ENCODE measurements around the gene UNKL.

Gene UNKL, protein sequence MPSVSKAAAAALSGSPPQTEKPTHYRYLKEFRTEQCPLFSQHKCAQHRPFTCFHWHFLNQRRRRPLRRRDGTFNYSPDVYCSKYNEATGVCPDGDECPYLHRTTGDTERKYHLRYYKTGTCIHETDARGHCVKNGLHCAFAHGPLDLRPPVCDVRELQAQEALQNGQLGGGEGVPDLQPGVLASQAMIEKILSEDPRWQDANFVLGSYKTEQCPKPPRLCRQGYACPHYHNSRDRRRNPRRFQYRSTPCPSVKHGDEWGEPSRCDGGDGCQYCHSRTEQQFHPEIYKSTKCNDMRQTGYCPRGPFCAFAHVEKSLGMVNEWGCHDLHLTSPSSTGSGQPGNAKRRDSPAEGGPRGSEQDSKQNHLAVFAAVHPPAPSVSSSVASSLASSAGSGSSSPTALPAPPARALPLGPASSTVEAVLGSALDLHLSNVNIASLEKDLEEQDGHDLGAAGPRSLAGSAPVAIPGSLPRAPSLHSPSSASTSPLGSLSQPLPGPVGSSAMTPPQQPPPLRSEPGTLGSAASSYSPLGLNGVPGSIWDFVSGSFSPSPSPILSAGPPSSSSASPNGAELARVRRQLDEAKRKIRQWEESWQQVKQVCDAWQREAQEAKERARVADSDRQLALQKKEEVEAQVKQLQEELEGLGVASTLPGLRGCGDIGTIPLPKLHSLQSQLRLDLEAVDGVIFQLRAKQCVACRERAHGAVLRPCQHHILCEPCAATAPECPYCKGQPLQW
- 44.5 to 81.3 (median 62.4) reads per million in 4 experiments for total RNA-seq

GRCh38 chr16:1414532-1415260 is at the start of gene UNKL:
Gene UNKL (minus strand): TSS chr16:1414704. CDS start chr16:1414691, 13 bp downstream.
- peak; percentile 78 for DNase-seq

DNA sequence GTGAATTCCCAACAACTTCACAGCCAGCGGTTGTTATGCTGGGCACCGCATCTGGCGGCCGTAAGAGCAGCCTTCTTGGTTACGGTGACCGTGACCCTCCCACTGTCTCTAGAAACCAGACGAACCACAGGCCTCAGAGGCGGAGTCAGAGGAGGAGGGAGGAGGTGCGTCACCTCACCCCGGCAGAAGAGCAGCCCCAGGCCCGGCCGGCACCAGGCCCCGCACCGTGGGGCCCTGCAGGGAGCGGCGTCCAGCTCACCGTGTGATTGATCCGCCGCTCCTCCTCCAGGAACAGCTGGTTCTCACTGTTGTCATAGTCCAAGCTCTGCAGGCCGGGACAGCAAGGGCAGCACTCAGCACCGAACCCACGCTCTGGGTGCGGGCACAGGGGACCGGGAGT is 46.6 kb upstream of the UNKL start:
- no peak for DNase-seq

DNA sequence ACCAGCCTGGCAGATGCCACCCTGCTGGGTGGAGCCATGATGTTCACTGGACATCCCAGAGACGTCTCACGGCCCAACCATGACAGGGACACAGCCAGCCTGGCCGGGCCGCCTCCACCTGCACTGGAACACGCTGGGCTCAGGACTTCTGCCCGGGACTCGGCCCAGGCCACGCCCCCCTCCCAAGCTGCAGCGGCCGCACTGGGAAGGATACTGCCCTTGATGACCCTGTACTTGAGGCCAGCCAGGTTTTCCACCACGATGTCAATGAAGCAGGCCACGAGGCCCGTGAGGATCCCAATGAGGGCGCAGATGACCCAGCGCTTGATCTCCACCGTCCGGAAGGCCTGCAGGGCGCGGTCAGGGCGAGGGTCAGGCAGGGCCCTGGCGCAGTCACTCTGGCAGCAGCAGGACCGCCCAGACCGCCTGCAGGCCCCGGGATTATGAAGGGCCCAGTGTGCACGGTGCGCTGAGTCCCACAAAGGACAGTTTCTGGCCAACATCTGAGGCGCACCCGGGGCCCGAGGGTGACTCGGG is 46.2 kb upstream of the UNKL start:
- no peak for DNase-seq

DNA sequence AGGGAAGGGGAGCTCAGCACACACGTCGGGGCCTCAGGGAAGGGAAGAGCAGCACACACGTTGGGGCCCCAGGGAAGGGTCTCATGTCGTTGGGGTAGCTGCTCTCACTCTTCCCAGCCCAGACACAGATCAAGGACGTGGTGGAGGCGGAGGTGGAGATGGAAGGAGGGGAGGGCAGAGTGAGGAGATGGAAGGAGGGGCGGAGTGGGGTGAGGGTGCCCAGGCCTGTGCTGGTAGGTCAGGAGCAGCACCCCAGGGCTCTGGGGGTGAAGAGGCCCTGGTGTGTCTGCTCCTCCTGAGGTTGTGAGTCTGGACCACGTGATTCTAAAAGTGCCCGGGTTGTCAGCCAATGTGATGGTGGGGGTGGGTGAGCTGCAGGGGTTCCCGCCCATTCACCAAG is 45.5 kb upstream of the UNKL start:
- DNase-seq: no peak

DNA sequence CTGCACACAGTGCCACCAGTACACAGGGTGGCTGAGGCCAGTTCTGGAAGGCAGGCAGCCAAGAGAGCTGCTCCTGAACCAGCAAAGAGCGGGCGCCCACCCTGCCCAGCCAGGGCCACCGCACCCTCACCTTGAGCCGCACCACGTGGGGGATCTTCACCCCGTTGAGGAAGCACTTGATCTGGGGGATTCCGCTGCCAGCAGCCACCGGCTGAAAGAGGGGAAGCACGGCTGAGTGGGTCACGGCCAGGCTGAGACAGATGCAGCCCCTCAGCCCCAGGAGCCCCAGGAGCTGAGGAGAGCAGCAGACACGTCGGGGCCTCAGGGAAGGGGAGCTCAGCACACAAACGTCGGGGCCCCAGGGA is 44.5 kb upstream of the UNKL start:
- DNase-seq: no peak

DNA sequence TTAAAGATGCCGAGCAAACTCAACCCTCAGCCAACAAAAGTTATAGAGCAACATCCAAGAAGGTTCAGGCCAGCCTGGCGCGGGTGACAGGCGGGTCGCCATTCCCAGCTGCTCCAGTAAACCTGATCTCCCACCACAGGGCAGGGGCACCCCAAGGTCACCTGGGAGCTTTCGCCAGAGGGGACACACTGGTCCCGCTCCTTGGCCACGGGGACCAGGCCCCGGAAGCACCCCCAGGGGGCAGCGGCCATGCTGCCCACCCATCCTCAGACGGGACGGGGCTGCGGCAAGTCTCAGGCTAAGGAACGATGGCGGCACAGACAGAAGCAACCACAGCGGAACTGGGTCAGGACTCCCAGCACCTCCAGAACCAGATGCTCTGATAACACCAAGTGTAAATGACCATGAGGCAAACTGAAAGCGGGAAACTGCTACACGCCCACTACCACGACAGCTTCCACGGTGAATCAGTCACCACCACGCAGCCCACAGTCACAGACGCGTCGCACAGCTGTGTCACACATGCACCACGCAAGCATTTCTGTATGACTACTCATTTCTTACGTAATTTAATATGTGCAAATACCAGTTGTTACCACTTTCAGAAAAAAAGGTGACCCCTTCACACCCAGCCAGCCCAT is 44.0 kb upstream of the UNKL start:
- DNase-seq: no peak

DNA sequence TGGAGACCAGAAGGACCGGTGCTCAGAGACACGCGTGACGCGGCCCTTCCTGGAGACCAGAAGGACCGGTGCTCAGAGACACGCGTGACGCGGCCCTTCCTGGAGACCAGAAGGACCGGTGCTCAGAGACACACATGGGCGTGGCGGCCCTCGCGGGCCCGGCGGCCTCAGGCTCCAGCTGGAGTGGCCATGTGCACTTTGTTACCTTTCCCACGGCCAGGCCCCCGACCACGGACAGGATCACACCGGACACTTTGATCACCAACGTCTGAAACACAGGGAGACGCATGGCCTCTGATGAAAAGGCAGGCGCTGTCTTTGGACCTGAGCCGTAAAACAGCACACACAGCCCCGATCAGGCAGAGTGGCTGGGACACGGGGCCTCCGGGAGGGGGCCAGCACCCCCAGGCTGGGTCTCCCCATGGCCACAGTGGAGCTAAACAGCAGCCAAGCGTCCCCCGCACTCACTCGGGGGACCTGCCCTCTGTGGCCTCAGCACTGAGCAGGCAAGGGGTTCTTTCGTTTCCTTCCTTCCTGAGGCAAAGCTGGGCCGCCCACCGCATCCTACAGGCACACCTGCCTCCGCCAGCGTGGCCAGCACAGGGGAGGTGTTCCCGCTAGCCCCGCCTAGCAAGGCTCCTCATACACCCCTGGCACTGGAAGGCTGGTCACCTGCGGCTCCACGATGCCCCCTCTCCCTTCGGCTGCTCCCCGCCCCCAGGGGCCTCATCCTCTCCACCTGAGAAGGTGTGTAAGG is 43.2 kb upstream of the UNKL start:
- DNase-seq: no peak

DNA sequence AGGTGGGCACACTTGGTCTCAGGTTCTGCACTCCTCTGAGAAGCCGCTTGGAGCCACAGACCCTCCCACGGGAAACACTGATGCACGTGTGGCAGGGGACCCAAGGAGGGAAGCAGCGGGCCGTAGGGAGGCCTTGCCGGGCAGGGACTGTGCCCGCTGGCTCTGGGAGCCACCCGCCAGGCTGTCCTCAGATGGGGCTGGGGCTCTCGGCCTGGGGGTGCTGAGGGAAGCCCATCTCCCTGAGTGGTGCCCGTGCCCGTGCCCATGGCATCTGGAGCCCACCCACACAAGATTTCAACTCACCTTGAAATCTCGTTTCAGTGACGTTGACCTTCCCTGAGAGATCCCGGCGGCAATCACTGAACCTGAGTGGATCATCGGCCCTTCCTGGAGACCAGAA is 42.4 kb upstream of the UNKL start:
- no peak for DNase-seq

DNA sequence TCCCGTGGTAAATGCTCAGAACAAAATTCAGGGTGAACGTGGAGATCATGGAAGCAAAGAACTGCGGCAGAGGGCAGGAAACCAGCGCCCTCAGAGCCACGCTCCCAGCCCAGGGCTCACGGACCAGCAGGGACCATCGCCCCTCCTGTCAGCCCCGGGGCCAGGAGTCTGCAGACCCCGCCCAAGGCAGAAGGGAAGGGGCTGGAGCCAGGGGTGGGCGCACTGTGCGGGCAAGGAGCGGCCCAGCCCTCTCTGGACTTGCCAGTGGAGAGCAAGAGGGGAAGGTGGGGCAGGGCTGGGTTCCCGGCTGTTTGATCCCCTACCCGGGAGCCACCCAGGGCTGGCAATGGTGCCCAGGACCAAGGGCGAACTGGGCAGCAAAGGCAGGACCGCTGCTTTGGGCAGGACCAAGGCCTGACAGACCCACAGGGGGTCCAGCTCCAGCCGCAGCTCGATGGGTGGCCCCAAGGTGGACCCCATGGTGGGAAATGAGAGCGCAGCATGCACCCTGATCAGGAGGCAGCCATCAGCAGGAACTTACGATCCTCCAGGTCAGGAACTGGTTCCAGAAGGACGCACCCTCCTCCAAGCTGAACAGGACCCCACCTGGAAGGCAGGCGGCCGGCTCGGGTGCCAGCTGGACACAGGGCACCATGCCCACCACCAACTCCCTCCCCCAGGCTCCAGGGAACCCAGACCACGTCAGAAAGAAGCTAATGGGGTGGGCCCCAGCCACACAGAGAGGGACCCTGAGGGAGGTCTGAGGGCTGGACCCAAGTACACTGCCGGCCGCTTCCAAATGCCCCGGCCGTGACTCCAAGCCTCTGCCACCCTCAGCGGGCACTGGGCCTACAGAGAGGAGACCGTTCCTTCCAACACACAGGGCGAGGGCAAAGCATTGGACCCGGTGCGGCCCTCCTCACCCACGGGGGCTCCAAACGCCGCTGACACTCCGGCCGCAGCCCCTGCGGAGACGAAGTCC is 41.0 kb upstream of the UNKL start:
- DNase-seq: no peak

DNA sequence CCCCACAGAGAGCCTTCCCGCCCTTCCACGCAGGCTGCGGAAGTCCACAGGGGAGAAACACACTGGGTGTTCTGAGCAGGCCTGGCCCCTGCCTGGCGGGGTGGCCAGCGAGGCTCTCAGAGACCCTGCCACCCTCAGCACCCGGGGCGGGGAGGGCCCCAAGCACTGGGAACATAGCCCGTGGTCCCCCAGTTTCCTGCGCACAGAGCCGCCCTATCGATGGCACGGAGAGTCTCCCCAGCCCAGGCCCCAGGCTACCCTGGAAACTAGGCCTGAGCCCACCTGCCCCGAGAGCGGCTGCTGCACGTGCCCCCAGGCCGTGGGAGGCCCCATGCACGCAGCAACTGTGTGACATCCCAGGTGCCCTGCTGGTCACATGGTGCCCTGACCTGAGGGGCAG is 40.1 kb upstream of the UNKL start:
- DNase-seq: no peak

DNA sequence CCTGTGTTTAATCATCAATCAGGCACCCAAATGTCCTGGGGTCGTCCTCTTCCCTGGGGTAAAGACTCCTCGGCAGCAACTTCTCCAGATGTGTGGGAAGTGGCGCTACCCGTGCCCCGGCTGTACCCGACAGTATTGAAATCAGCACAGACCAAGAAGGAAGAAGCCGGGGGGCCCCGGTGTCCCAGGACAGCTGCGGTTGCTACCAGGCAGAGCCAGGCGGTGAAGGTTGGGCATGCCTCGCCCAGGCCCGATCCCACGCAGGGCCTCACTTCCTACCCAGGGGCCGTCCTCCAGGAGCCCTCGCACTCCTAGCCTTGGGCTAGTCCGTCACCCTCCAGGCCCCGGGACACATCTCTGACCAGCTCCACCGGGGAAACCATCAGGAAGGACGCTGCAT is 38.8 kb upstream of the UNKL start:
- DNase-seq: no peak

DNA sequence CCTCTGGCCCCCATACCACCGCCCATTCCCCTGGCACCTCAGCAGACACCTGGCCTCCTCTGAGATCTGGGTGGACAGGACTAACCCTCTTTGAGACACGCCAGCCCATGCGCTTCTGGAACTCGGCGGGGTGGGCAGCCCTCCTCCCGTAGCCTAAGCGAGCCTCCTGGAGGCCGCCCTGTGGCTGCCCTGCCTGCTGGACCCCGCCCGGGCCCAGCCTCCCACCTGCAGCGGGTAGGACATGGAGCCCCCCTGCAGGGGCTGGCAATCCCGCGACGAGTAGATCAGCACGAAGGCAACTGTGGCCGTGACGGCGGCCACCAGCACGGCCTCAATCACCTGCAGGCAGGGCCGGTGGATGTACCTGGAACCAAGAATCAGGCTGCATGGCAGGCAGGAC is 38.0 kb upstream of the UNKL start:
- DNase-seq: no peak

DNA sequence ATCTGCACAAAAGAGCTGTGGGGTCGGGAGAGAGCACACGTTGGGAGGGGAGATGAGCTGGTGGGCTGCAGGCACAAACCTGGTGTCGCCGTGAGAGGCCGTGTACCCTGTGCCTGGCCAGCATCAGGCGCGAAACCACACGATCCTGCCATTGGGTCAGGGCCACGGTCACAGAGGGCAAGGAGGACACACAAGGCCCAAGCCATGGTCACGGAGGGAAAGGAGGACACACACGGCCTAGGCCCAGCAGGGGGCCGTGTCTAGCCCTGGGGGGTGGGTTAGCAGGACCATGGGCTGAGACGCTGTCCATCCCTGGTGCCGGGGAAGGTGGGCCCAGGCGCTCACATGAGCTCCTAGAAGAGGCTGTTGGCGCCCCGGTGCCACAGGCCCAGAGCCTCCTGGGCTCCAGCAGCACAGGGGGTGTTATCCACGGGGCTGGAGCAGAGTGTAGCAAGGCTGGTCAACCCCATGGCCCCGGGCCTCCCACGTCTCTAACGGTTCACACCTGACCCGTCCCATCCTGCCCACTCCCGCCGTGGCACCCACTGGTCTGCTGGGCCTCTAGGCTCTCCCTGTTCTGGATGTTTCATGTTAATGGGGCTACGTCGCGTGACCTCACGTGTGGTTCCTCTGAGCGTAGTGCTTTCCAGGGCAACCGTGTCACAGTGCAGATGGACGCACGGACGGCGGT is 37.3 kb upstream of the UNKL start:
- DNase-seq: no peak

DNA sequence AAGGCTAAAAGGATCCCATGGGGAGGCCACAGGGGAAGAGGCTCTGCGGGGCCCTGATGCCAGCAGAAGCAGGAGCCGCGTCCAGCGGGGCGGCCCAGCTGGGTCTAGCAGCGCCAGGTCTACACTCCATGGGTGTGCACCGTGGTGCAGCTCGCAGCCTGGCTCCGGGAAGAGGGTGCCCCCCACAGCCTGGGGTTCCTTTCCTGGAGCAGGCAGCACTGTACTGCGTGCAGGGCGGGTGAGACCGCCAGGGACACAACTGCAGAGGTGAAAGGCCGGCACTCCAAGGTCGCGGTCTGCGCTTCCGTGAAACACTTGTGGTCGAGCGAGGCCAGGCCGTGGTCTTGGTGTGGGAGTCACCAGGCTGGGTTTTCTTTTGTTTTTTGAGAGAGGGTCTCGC is 36.3 kb upstream of the UNKL start:
- no peak for DNase-seq

DNA sequence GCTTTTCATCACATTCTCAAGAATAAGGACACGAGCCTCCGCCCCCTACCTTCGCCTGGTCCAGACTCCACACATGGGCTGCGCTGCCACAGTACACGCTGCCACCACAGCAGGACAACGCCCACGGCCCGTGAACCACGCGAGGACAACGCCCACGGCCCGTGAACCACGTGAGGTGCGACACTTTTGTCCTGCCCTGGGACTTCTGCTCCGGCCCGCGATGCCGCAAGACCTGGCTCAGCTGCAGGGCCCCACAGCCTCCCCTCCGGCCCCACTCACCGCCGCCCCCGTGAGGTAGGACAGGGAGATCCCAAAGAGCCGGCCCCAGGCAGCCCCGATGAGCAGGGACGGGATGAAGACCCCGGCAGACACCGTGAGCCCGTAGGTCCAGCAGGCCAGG is 35.7 kb upstream of the UNKL start:
- no peak for DNase-seq

- DNase-seq: no peak
Observed at GRCh38 chr16:1449201-1449788, 34.8 kb upstream of the UNKL start.

- DNase-seq: no peak
Observed at GRCh38 chr16:1448536-1449116, 34.1 kb upstream of the UNKL start.

- DNase-seq: no peak
Observed at GRCh38 chr16:1447965-1448364, 33.5 kb upstream of the UNKL start.

DNA sequence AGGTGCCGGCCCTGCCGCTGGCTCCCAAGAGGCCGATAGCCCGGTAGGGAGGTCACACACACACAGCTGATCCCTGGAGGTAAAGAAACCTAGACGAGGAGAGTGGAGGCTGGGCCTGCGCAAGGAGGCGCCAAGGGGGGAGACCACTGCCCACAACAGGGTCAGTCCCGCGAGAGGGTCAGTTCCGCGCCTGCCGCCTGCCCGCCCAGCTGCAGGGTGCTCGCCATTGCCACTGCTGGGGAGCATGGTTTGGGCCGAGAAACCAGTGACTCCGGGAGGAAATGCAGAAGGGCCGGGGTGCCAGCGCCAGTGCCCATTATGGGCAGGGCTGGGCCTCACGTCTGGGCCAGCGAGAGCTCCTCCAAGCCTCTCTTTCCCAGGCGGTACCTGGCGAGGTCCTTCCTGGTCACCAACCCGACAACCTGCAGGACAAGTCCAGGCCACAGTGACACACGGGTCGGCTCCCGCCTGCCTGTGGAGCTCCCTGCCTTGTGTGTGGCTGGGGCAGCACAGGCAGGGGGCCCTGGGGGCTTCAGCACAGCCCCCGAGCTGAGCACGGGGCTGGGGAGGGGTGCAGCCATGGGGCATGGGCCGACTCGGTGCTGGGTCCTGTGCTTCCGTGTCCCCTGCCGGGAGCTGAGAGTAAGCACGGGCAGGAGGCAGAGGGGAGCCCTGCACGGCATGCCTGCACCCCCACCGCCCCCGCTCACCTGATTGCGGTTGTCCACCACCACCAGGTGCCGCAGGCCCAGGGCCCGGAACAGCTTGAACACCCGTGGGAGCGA is 32.0 kb upstream of the UNKL start:
- DNase-seq: no peak

Measured in effector CD8-positive, alpha-beta T cell (primary cell).